ENCODE results near the gene CLASRP.
A peak's percentile ranks its signal among the peaks of the same experiment; 100 is the strongest.

CLASRP gene

DNA sequence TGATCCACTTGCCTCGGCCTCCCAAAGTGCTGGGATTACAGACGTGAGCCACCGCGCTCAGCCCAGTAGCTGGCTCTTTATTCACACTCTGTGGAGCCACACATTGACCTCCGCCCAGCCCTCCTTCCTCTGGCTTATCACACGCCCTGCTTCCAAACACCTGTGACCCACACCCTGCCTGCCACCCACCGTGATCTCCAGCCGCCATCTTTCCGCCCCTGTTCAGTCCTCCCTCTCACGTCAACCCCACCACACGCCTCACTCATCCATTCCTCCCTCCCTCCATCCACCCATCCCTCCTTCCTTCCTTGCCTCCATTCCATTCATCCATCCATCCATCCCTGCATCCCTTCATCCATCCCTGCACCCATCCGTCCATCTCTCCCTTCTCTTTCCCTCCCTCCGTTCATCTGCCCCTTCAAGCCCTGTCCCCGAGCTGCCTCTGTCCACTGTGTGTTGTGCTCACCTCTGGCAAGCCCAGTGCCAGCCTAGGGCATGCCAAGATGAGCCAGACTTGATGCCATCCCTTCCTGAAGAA, 19.8 kb downstream of the CLASRP start:
- H4K20me1 ChIP-seq (ENCODE audit: insufficient read depth, low read length) = peaks cover 3% of the 10 kb centered on the region; the same call in 1 of the 2 replicates
- no peak for DNase-seq
- H3K9me3 ChIP-seq (replicated peaks; ENCODE audit: insufficient read depth, low read length) = no peaks in the 10 kb centered on the region
- H3K27ac ChIP-seq (ENCODE audit: low read length) = no peak overlapping the region
- no peak overlapping the region for H2AFZ ChIP-seq (ENCODE audit: low read length)
- no peak overlapping the region for H3K9ac ChIP-seq (ENCODE audit: low read length)
- no peak overlapping the region for H3K4me2 ChIP-seq (ENCODE audit: low read depth, low read length)
- H3K79me2 ChIP-seq (ENCODE audit: low read length) = peaks cover 60% of the 10 kb centered on the region
- H3K27me3 ChIP-seq (replicated peaks; ENCODE audit: insufficient read depth, low read length) = no peaks in the 10 kb centered on the region
- TF ChIP-seq EZH2phosphoT487 (IDR thresholded peaks at IDR 0.05; ENCODE audit: low read length) (no peak), EZH2 (optimal IDR thresholded peaks at IDR 0.05; ENCODE audit: low read depth, low read length) (no peak)
- TF ChIP-seq, protein P1, sequence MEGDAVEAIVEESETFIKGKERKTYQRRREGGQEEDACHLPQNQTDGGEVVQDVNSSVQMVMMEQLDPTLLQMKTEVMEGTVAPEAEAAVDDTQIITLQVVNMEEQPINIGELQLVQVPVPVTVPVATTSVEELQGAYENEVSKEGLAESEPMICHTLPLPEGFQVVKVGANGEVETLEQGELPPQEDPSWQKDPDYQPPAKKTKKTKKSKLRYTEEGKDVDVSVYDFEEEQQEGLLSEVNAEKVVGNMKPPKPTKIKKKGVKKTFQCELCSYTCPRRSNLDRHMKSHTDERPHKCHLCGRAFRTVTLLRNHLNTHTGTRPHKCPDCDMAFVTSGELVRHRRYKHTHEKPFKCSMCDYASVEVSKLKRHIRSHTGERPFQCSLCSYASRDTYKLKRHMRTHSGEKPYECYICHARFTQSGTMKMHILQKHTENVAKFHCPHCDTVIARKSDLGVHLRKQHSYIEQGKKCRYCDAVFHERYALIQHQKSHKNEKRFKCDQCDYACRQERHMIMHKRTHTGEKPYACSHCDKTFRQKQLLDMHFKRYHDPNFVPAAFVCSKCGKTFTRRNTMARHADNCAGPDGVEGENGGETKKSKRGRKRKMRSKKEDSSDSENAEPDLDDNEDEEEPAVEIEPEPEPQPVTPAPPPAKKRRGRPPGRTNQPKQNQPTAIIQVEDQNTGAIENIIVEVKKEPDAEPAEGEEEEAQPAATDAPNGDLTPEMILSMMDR (IDR thresholded peaks at IDR 0.05; ENCODE audit: low read length) = no peak
- peaks cover 14% of the 10 kb centered on the region for H3K36me3 ChIP-seq (replicated peaks; ENCODE audit: insufficient read depth, low read length)
- H3K4me1 ChIP-seq (ENCODE audit: low read length) = no peaks in the 10 kb centered on the region
- H3K9me2 ChIP-seq (replicated peaks; ENCODE audit: insufficient read depth, low read length) = no peaks in the 10 kb centered on the region
- H3K4me3 ChIP-seq (ENCODE audit: low read length) = no peak overlapping the region
- no peaks in the 10 kb centered on the region for H3F3A ChIP-seq (ENCODE audit: insufficient read depth, low read length)

GRCh38 chr19:45059258-45059965, 20.6 kb downstream of the CLASRP start:
- H3K4me3 ChIP-seq (ENCODE audit: low read length) = no peak overlapping the region
- peaks cover 56% of the 10 kb centered on the region for H3K79me2 ChIP-seq (ENCODE audit: low read length)
- H3K9ac ChIP-seq (ENCODE audit: low read length) = no peak overlapping the region
- TF ChIP-seq, protein P1 (IDR thresholded peaks at IDR 0.05; ENCODE audit: low read length) = peak; percentile 92
- TF ChIP-seq EZH2 (optimal IDR thresholded peaks at IDR 0.05; ENCODE audit: low read depth, low read length) = no peak
- no peaks in the 10 kb centered on the region for H3K4me1 ChIP-seq (ENCODE audit: low read length)
- no peak overlapping the region for H3K4me2 ChIP-seq (ENCODE audit: low read depth, low read length)
- peaks cover 3% of the 10 kb centered on the region; the same call in 1 of the 2 replicates for H4K20me1 ChIP-seq (ENCODE audit: insufficient read depth, low read length)
- H3K36me3 ChIP-seq (replicated peaks; ENCODE audit: insufficient read depth, low read length) = peaks cover 11% of the 10 kb centered on the region; the same call in 1 of the 2 replicates
- H3F3A ChIP-seq (ENCODE audit: insufficient read depth, low read length) = no peaks in the 10 kb centered on the region
- peak; percentile 82 for DNase-seq
- H3K9me3 ChIP-seq (replicated peaks; ENCODE audit: insufficient read depth, low read length) = no peaks in the 10 kb centered on the region
- H3K27ac ChIP-seq (ENCODE audit: low read length) = no peak overlapping the region
- no peak overlapping the region for H2AFZ ChIP-seq (ENCODE audit: low read length)
- no peaks in the 10 kb centered on the region for H3K27me3 ChIP-seq (replicated peaks; ENCODE audit: insufficient read depth, low read length)
- H3K9me2 ChIP-seq (replicated peaks; ENCODE audit: insufficient read depth, low read length) = no peaks in the 10 kb centered on the region

- H3K4me1 ChIP-seq (ENCODE audit: low read length) = no peaks in the 10 kb centered on the region
- no peak overlapping the region for H2AFZ ChIP-seq (ENCODE audit: low read length)
- TF ChIP-seq EZH2 (optimal IDR thresholded peaks at IDR 0.05; ENCODE audit: low read depth, low read length) = no peak
- TF ChIP-seq, protein P1 (IDR thresholded peaks at IDR 0.05; ENCODE audit: low read length) = no peak
- no peak for TF ChIP-seq EZH2phosphoT487 (IDR thresholded peaks at IDR 0.05; ENCODE audit: low read length)
- H3K36me3 ChIP-seq (replicated peaks; ENCODE audit: insufficient read depth, low read length) = peaks cover 16% of the 10 kb centered on the region; the same call in 1 of the 2 replicates
- no peaks in the 10 kb centered on the region for H3K9me2 ChIP-seq (replicated peaks; ENCODE audit: insufficient read depth, low read length)
- H3F3A ChIP-seq (ENCODE audit: insufficient read depth, low read length) = no peaks in the 10 kb centered on the region
- peaks cover 55% of the 10 kb centered on the region for H3K79me2 ChIP-seq (ENCODE audit: low read length)
- no peak overlapping the region for H3K27ac ChIP-seq (ENCODE audit: low read length)
- no peaks in the 10 kb centered on the region for H3K9me3 ChIP-seq (replicated peaks; ENCODE audit: insufficient read depth, low read length)
- H3K4me2 ChIP-seq (ENCODE audit: low read depth, low read length) = no peak overlapping the region
- H3K9ac ChIP-seq (ENCODE audit: low read length) = no peak overlapping the region
- no peaks in the 10 kb centered on the region for H3K27me3 ChIP-seq (replicated peaks; ENCODE audit: insufficient read depth, low read length)
- no peak overlapping the region for H3K4me3 ChIP-seq (ENCODE audit: low read length)
- DNase-seq = no peak
- H4K20me1 ChIP-seq (ENCODE audit: insufficient read depth, low read length) = peaks cover 3% of the 10 kb centered on the region; the same call in 1 of the 2 replicates
Measured at GRCh38 chr19:45061965-45062364, 23.1 kb downstream of the CLASRP start.
